Vagina (tissue), 2 donors: Measurements from ENCODE around the gene ASCC3. TPM values are rescaled to one million over a fixed set of nuclear protein-coding genes. Genes with fewer than 3 reads are reported as not detected.

Experiments
- DNase-seq, 2 donors: peaks; one replicate each; pipeline ENCODE4 v3.0.0-alpha.2; 2017; ENCODE audit errors: extremely low spot score in 2 of 2
- H3K27ac ChIP-seq: fragments of 200-600 bp; sonication (generic); one replicate; pipeline ENCODE4 v1.5.1; 2019
- H3K27me3 ChIP-seq: fragments of 200-600 bp; sonication (generic); one replicate; pipeline ENCODE4 v1.5.1; 2019
- H3K36me3 ChIP-seq, 2 donors: fragments of 200-600 bp; sonication (generic); one replicate each; pipeline ENCODE4 v1.5.1; 2017 to 2019
- H3K4me1 ChIP-seq: fragments of 200-600 bp; sonication (generic); one replicate; pipeline ENCODE4 v1.5.1; 2019
- H3K4me3 ChIP-seq, 2 donors: fragments of 200-600 bp; sonication (generic); 1 replicate in 1 of 2; 2 replicates in 1 of 2; pipeline ENCODE4 v1.5.1; 2016 to 2019
- H3K9me3 ChIP-seq: fragments of 200-600 bp; sonication (generic); one replicate; pipeline ENCODE4 v1.5.1; 2019
- CTCF ChIP-seq, 3 experiments: fragments of 450-650 bp in 2 of 3; fragments of 200-600 bp in 1 of 3; sonication (generic) in 1 of 3; IDR thresholded peaks; one replicate each; pipeline ENCODE4 v1.5.1; 2017 to 2019; ENCODE audit warnings: antibody characterized with exemption in 3 of 3, mild to moderate bottlenecking in 2 of 3, moderate library complexity in 2 of 3
- POLR2A ChIP-seq, 2 donors: fragments of 450-650 bp; IDR thresholded peaks; one replicate each; pipeline ENCODE4 v1.6.1; 2017; ENCODE audit warnings: antibody characterized with exemption in 2 of 2, mild to moderate bottlenecking in 2 of 2, moderate library complexity in 2 of 2
- POLR2AphosphoS5 ChIP-seq, 2 donors: sonication (generic); formaldehyde crosslinking; IDR thresholded peaks; one replicate each; pipeline ENCODE4 v1.9.0; 2017; ENCODE audit warnings: antibody characterized with exemption in 2 of 2, mild to moderate bottlenecking in 2 of 2, low read depth in 1 of 2; ENCODE audit not compliant: insufficient read depth in 1 of 2
- intact Hi-C: fragments of 100-400 bp; cut with DNase I; formaldehyde crosslinking; loops from one replicate; pipeline ENCODE4 v1.15.1; 2023
- total RNA-seq: library from RNA; depleted of rRNA; stranded (reverse); fragments of >200 nt; gene quantifications from one replicate; pipeline ENCODE4 v1.2.3, GENCODE V29; 2016

The ASCC3 gene
- total RNA-seq, 1 donor from 2014 or later: 44.7 TPM

- Histone ChIP-seq H3K36me3 (no peaks in the 10 kb centered on the region), H3K27me3 (no peaks in the 10 kb centered on the region), H3K9me3 (no peaks in the 10 kb centered on the region), H3K4me1 (no peaks in the 10 kb centered on the region), H3K27ac (no peak overlapping the region), H3K4me3 (no peak overlapping the region)
- TF ChIP-seq POLR2A (IDR thresholded peaks at IDR 0.05): no peak
- TF ChIP-seq POLR2AphosphoS5 (IDR thresholded peaks at IDR 0.05; ENCODE audit: insufficient read depth in 1 of 2, low read depth in 1 of 2): no peak
- no peak for TF ChIP-seq CTCF (IDR thresholded peaks at IDR 0.05)
- no peak for DNase-seq
- intact Hi-C loops: no loop called here
Measured at GRCh38 chr6:100518588-100518987, 362.5 kb downstream of the ASCC3 start.

GRCh38 chr6:100517633-100518032 is 363.5 kb downstream of the ASCC3 start:
- H3K4me3 ChIP-seq: no peak overlapping the region
- no peaks in the 10 kb centered on the region for H3K9me3 ChIP-seq
- H3K27me3 ChIP-seq: no peaks in the 10 kb centered on the region
- peaks cover 0 to 4% of the 10 kb centered on the region in 2 donors for H3K36me3 ChIP-seq
- no peak for DNase-seq
- H3K27ac ChIP-seq: no peak overlapping the region
- no peaks in the 10 kb centered on the region for H3K4me1 ChIP-seq
- intact Hi-C loops: no loop called here
- no peak for TF ChIP-seq CTCF (IDR thresholded peaks at IDR 0.05)

- Histone ChIP-seq H3K4me1 (no peaks in the 10 kb centered on the region), H3K27me3 (no peaks in the 10 kb centered on the region), H3K4me3 (no peak overlapping the region), H3K27ac (no peak overlapping the region), H3K36me3 (peaks cover 0 to 10% of the 10 kb centered on the region in 2 donors), H3K9me3 (no peaks in the 10 kb centered on the region)
- no peak for DNase-seq
- TF ChIP-seq POLR2AphosphoS5 (IDR thresholded peaks at IDR 0.05; ENCODE audit: insufficient read depth in 1 of 2, low read depth in 1 of 2): no peak
- TF ChIP-seq CTCF (IDR thresholded peaks at IDR 0.05): no peak
- no peak for TF ChIP-seq POLR2A (IDR thresholded peaks at IDR 0.05)
- intact Hi-C loops: no loop called here
Measured at GRCh38 chr6:100517106-100517505, 364.0 kb downstream of the ASCC3 start.

GRCh38 chr6:100514660-100515059 is 366.5 kb downstream of the ASCC3 start:
- H3K9me3 ChIP-seq: no peaks in the 10 kb centered on the region
- no peak overlapping the region for H3K27ac ChIP-seq
- TF ChIP-seq CTCF (IDR thresholded peaks at IDR 0.05): no peak
- no peak for TF ChIP-seq POLR2AphosphoS5 (IDR thresholded peaks at IDR 0.05; ENCODE audit: insufficient read depth in 1 of 2, low read depth in 1 of 2)
- TF ChIP-seq POLR2A (IDR thresholded peaks at IDR 0.05): no peak
- no peak for DNase-seq
- intact Hi-C loops: no loop called here
- H3K27me3 ChIP-seq: no peaks in the 10 kb centered on the region
- H3K4me1 ChIP-seq: no peaks in the 10 kb centered on the region
- H3K36me3 ChIP-seq: peaks cover 0 to 30% of the 10 kb centered on the region in 2 donors
- H3K4me3 ChIP-seq: no peak overlapping the region

- Histone ChIP-seq H3K27ac (no peak overlapping the region), H3K27me3 (no peaks in the 10 kb centered on the region), H3K4me3 (no peak overlapping the region), H3K36me3 (peaks cover 0 to 39% of the 10 kb centered on the region in 2 donors), H3K9me3 (no peaks in the 10 kb centered on the region), H3K4me1 (no peaks in the 10 kb centered on the region)
- TF ChIP-seq CTCF (IDR thresholded peaks at IDR 0.05) (no peak), POLR2AphosphoS5 (IDR thresholded peaks at IDR 0.05; ENCODE audit: insufficient read depth in 1 of 2, low read depth in 1 of 2) (no peak)
- intact Hi-C loops: no loop called here
- DNase-seq: no peak
Measured at GRCh38 chr6:100512203-100512862, 368.8 kb downstream of the ASCC3 start.
